Upper lobe of right lung (tissue), 1 donor: ENCODE data around the gene CENPA. TPM values are rescaled to one million over a fixed set of nuclear protein-coding genes. Genes with fewer than 3 reads are reported as not detected.
"Not testable (repeated sequence)": the region's sequence is repeated elsewhere in the genome, so short reads cannot be mapped to it uniquely, and the experiment has no call there.

Experiments
- ATAC-seq: fragments of 200-7000 bp; cut with Tn5 transposase; one replicate; pipeline ENCODE4 v1.9.1; 2020; ENCODE audit warnings: mild to moderate bottlenecking, moderate library complexity
- DNase-seq: peaks from one replicate; pipeline ENCODE4 v3.0.0-alpha.2; 2020
- H3K27ac ChIP-seq: fragments of 200-600 bp; one replicate; pipeline ENCODE4 v1.8.0; 2022
- H3K27me3 ChIP-seq: fragments of 200-600 bp; one replicate; pipeline ENCODE4 v1.8.0; 2022; ENCODE audit warnings: mild to moderate bottlenecking
- H3K36me3 ChIP-seq: fragments of 200-600 bp; one replicate; pipeline ENCODE4 v1.8.0; 2022
- H3K4me1 ChIP-seq: fragments of 200-600 bp; one replicate; pipeline ENCODE4 v1.8.0; 2022
- H3K4me3 ChIP-seq: fragments of 200-600 bp; one replicate; pipeline ENCODE4 v1.8.0; 2022; ENCODE audit warnings: mild to moderate bottlenecking
- H3K9me3 ChIP-seq: fragments of 200-600 bp; one replicate; pipeline ENCODE4 v1.8.0; 2022
- CTCF ChIP-seq: fragments of 200-600 bp; IDR thresholded peaks from one replicate; pipeline ENCODE4 v1.8.0; 2022; ENCODE audit warnings: antibody characterized with exemption
- intact Hi-C: fragments of 100-400 bp; cut with DNase I; formaldehyde crosslinking; loops from one replicate; pipeline ENCODE4 v1.11.0; 2022
- total RNA-seq: library from RNA; stranded (reverse); fragmentation: NEBNext Ultra II Directional; extraction: Animal tissue kit (Norgen Biotek cat#: 25700); gene quantifications from one replicate; pipeline ENCODE4 v1.2.1, GENCODE V29; 2021
- donor health status: DM: no; HTN: yes; CAD: no; lungs with severe emphysema.

Gene CENPA
- total RNA-seq, 1 donor from 2014 or later = 0.78 TPM

- H3K27ac ChIP-seq = no peak overlapping the region
- no peak for TF ChIP-seq CTCF
- intact Hi-C loops = no loop called here
Measured at GRCh38 chr2:26746934-26747333, 38.9 kb upstream of the CENPA start.

GRCh38 chr2:26749787-26750420, 36.0 kb upstream of the CENPA start:
- H3K27me3 ChIP-seq, ATAC-seq, H3K4me1 ChIP-seq, H3K27ac ChIP-seq, H3K36me3 ChIP-seq, DNase-seq, H3K9me3 ChIP-seq, intact Hi-C loops, H3K4me3 ChIP-seq: not testable (repeated sequence)

More at GRCh38 chr2:26746934-26747333, 38.9 kb upstream of the CENPA start:
- Histone ChIP-seq H3K9me3 (no peaks in the 10 kb centered on the region), H3K27me3 (no peaks in the 10 kb centered on the region), H3K4me3 (no peak overlapping the region), H3K4me1 (peaks cover 5% of the 10 kb centered on the region), H3K36me3 (no peaks in the 10 kb centered on the region)
- DNase-seq (no peak), ATAC-seq (no peak)

GRCh38 chr2:26750467-26750866, 35.4 kb upstream of the CENPA start:
- H3K27ac ChIP-seq, H3K27me3 ChIP-seq, H3K36me3 ChIP-seq, H3K9me3 ChIP-seq, ATAC-seq, DNase-seq, H3K4me1 ChIP-seq, H3K4me3 ChIP-seq, intact Hi-C loops: not testable (repeated sequence)

GRCh38 chr2:26752656-26753055, 33.2 kb upstream of the CENPA start:
- intact Hi-C loops = no loop called here
- ATAC-seq = no peak
- peaks cover 3% of the 10 kb centered on the region for H3K4me1 ChIP-seq
- no peak overlapping the region for H3K4me3 ChIP-seq
- no peak overlapping the region for H3K27ac ChIP-seq
- H3K27me3 ChIP-seq = no peaks in the 10 kb centered on the region
- H3K9me3 ChIP-seq = no peaks in the 10 kb centered on the region
- no peak for TF ChIP-seq CTCF
- H3K36me3 ChIP-seq = no peaks in the 10 kb centered on the region
- no peak for DNase-seq

GRCh38 chr2:26754539-26754938, 31.3 kb upstream of the CENPA start:
- no peak for DNase-seq
- H3K9me3 ChIP-seq = no peaks in the 10 kb centered on the region
- H3K4me1 ChIP-seq = peaks cover 11% of the 10 kb centered on the region
- no peak for ATAC-seq
- no peak for TF ChIP-seq CTCF
- no peak overlapping the region for H3K4me3 ChIP-seq
- intact Hi-C loops = no loop called here
- no peak overlapping the region for H3K27ac ChIP-seq
- no peaks in the 10 kb centered on the region for H3K27me3 ChIP-seq
- no peaks in the 10 kb centered on the region for H3K36me3 ChIP-seq

- no peak for TF ChIP-seq CTCF
- Histone ChIP-seq H3K4me3 (no peak overlapping the region), H3K27ac (no peak overlapping the region), H3K36me3 (no peaks in the 10 kb centered on the region), H3K9me3 (no peaks in the 10 kb centered on the region), H3K4me1 (peaks cover 11% of the 10 kb centered on the region), H3K27me3 (no peaks in the 10 kb centered on the region)
- intact Hi-C loops = no loop called here
- ATAC-seq (no peak), DNase-seq (no peak)
Measured at GRCh38 chr2:26754972-26755670, 30.7 kb upstream of the CENPA start.
